ENCODE measurements around the gene TUBGCP2.

The TUBGCP2 gene

GRCh38 chr10:133308421-133309099, at the start of gene TUBGCP2, which contains the start of gene ZNF511:
Gene TUBGCP2, minus strand, starts transcription at chr10:133308872. Its CDS starts 5,931 bp downstream, at chr10:133302941.
Gene ZNF511, plus strand, starts transcription at chr10:133308914. Its CDS starts 30 bp downstream, at chr10:133308944.
- DNase-seq: no peak

GRCh38 chr10:133357285-133358161, 48.9 kb upstream of the TUBGCP2 start, which contains the start of gene FUOM:
Gene FUOM, minus strand, starts transcription at chr10:133358019. Its CDS starts 12 bp downstream, at chr10:133358007.
- no peak for DNase-seq

- no peak for DNase-seq
Observed at GRCh38 chr10:133356549-133357284, 48.0 kb upstream of the TUBGCP2 start.

GRCh38 chr10:133355991-133356390, 47.3 kb upstream of the TUBGCP2 start:
- DNase-seq: no peak

GRCh38 chr10:133355266-133355665, 46.6 kb upstream of the TUBGCP2 start:
- DNase-seq: no peak

GRCh38 chr10:133354672-133355240, 46.1 kb upstream of the TUBGCP2 start:
- no peak for DNase-seq

- DNase-seq: no peak
Observed at GRCh38 chr10:133353988-133354605, 45.4 kb upstream of the TUBGCP2 start.

GRCh38 chr10:133353202-133353959, 44.7 kb upstream of the TUBGCP2 start:
- DNase-seq: no peak

GRCh38 chr10:133351408-133352318, 43.0 kb upstream of the TUBGCP2 start:
- DNase-seq: no peak

- DNase-seq: no peak
Observed at GRCh38 chr10:133350950-133351329, 42.3 kb upstream of the TUBGCP2 start.

GRCh38 chr10:133350283-133350949, 41.7 kb upstream of the TUBGCP2 start:
- DNase-seq: no peak

- no peak for DNase-seq
Observed at GRCh38 chr10:133349577-133350011, 40.9 kb upstream of the TUBGCP2 start.

- DNase-seq: no peak
Observed at GRCh38 chr10:133349160-133349568, 40.5 kb upstream of the TUBGCP2 start.

- DNase-seq: no peak
Observed at GRCh38 chr10:133347710-133348517, 39.2 kb upstream of the TUBGCP2 start.

GRCh38 chr10:133346413-133346812, 37.7 kb upstream of the TUBGCP2 start:
- DNase-seq: no peak

- DNase-seq: no peak
Observed at GRCh38 chr10:133344236-133344635, 35.6 kb upstream of the TUBGCP2 start.

- no peak for DNase-seq
Observed at GRCh38 chr10:133343558-133343957, 34.9 kb upstream of the TUBGCP2 start.

- DNase-seq: no peak
Observed at GRCh38 chr10:133342942-133343341, 34.3 kb upstream of the TUBGCP2 start.

GRCh38 chr10:133341983-133342382, 33.3 kb upstream of the TUBGCP2 start:
- DNase-seq: no peak

Data from NCI-H524 treated with DMSO at 0.1 percent for 48 hours (cell line).